Calu3 (cell line): ENCODE measurements around the gene CPT1A. TPM values are rescaled to one million over a fixed set of nuclear protein-coding genes. Genes with fewer than 3 reads are reported as not detected.

ENCODE experiments used
- BruUV-seq: library from RNA; stranded (reverse); fragments of 400-500 nt; replicated peaks from 2 replicates; lab custom pipeline; 2021; lab: Mats Ljungman, UMichigan
- CTCF ChIA-PET: fragments of 300-600 bp; sonication (Branson Sonifier 250); formaldehyde crosslinking; loops from one replicate; lab custom pipeline; 2022; ENCODE audit warnings: antibody characterized with exemption; lab: Charles Lee
- DNase-seq: peaks from one replicate; pipeline ENCODE4 v3.0.0; 2022
- H3K27ac Mint-ChIP-seq: one replicate; pipeline ENCODE4 v1.8.0; 2022; ENCODE audit warnings: mixed read lengths; ENCODE audit not compliant: unreplicated experiment
- H3K27me3 Mint-ChIP-seq: one replicate; pipeline ENCODE4 v1.8.0; 2022; ENCODE audit warnings: mixed read lengths; ENCODE audit not compliant: unreplicated experiment
- H3K36me3 Mint-ChIP-seq: one replicate; pipeline ENCODE4 v1.8.0; 2022; ENCODE audit warnings: mild to moderate bottlenecking, moderate library complexity, mixed read lengths; ENCODE audit not compliant: insufficient read depth, unreplicated experiment
- H3K4me1 Mint-ChIP-seq: one replicate; pipeline ENCODE4 v1.8.0; 2022; ENCODE audit warnings: mild to moderate bottlenecking, low read depth, mixed read lengths; ENCODE audit not compliant: unreplicated experiment
- H3K4me3 Mint-ChIP-seq: one replicate; pipeline ENCODE4 v1.8.0; 2022; ENCODE audit warnings: mild to moderate bottlenecking, low read depth, moderate library complexity, mixed read lengths; ENCODE audit not compliant: unreplicated experiment
- H3K9me3 Mint-ChIP-seq: one replicate; pipeline ENCODE4 v1.8.0; 2022; ENCODE audit warnings: low read depth, mixed read lengths; ENCODE audit not compliant: unreplicated experiment
- intact Hi-C: fragments of 100-400 bp; cut with micrococcal nuclease; formaldehyde crosslinking; loops from one replicate; pipeline ENCODE4 v1.10.0; 2022; ENCODE audit not compliant: unreplicated experiment
- total RNA-seq: library from RNA; stranded (reverse); gene quantifications from 2 replicates; pipeline ENCODE4 v1.2.3, GENCODE V29; 2022
- TF ChIP-seq, protein P1 (sequence below): fragments of 200-600 bp; IDR thresholded peaks from one replicate; pipeline ENCODE4 v1.8.0; 2022; ENCODE audit warnings: antibody characterized with exemption; ENCODE audit not compliant: unreplicated experiment

Gene CPT1A
- total RNA-seq, 1 experiment from 2014 or later, result 45.9 TPM

DNA sequence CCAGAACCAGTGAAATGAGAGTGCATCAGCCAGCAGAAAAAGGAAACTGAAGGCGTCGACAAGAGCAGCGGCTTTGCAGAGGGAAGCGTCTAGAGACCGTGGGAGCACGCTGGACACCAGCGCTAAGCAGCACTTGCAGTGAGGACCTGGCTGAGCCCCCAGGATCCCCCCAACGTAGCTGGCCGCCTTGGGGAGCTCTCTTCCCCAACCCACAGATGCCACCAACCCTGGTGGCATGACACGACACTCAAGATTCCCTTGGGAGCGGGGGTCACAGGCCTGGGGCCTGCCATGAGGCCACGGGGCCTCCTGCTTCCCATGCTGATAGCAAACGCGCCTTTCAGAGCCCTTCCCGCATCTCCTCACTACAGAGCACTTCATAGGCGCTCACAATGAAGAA is 77.0 kb downstream of the CPT1A start:
- Mint-ChIP-seq H3K36me3 (peaks cover 14% of the 10 kb centered on the region), H3K27ac (no peak overlapping the region), H3K9me3 (no peaks in the 10 kb centered on the region), H3K4me1 (no peaks in the 10 kb centered on the region), H3K4me3 (no peak overlapping the region), H3K27me3 (no peaks in the 10 kb centered on the region)
- CTCF ChIA-PET, result no interaction called here
- intact Hi-C loops, result no loop called here
- no TSS peak for BruUV-seq
- DNase-seq, result no peak
- TF ChIP-seq, protein P1, sequence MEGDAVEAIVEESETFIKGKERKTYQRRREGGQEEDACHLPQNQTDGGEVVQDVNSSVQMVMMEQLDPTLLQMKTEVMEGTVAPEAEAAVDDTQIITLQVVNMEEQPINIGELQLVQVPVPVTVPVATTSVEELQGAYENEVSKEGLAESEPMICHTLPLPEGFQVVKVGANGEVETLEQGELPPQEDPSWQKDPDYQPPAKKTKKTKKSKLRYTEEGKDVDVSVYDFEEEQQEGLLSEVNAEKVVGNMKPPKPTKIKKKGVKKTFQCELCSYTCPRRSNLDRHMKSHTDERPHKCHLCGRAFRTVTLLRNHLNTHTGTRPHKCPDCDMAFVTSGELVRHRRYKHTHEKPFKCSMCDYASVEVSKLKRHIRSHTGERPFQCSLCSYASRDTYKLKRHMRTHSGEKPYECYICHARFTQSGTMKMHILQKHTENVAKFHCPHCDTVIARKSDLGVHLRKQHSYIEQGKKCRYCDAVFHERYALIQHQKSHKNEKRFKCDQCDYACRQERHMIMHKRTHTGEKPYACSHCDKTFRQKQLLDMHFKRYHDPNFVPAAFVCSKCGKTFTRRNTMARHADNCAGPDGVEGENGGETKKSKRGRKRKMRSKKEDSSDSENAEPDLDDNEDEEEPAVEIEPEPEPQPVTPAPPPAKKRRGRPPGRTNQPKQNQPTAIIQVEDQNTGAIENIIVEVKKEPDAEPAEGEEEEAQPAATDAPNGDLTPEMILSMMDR, result no peak

DNA sequence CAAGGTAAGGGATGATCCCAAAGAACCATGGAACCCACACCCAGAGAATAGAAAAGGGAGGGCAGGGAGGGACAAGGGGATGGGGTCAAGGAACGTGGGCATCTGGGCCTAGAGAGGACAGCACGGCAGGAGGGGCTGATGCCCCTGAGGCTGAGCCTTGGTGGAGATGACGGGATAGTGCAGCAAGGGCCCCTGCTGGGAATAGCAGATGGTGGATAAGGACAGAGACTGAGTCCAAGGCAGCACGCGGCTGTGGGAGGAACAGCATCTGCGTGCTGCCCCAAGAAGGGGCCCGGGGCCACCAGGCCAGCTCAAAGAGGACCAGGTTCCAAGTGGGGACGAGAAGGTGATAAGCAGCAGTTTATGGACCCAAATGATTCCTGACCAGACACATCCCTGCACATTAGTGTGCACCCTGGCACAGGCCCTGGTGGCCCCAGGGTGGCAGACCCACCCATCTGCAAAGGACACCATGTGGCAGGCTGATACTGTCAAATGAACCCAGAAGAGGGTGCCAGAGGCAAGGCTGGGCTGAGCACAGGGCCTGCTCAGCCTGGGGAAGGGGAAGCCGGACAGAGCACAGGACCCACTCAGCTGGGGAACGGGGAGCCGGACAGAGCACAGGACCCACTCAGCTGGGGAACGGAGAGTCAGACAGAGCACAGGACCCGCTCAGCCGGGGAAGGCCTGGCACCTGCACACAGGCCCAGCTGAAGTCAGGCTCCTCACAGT is 77.6 kb downstream of the CPT1A start:
- Mint-ChIP-seq H3K27ac (no peak overlapping the region), H3K4me1 (no peaks in the 10 kb centered on the region), H3K36me3 (peaks cover 17% of the 10 kb centered on the region), H3K27me3 (no peaks in the 10 kb centered on the region), H3K9me3 (no peaks in the 10 kb centered on the region), H3K4me3 (no peak overlapping the region)
- CTCF ChIA-PET, result interaction anchor here (0.7 kb wide), 1 partner anchor 237 kb away, joined by 4 read pairs; no protein-coding TSS in a partner anchor
- BruUV-seq, result no TSS peak
- intact Hi-C loops, result no loop called here
- TF ChIP-seq, protein P1, result no peak
- DNase-seq, result no peak

DNA sequence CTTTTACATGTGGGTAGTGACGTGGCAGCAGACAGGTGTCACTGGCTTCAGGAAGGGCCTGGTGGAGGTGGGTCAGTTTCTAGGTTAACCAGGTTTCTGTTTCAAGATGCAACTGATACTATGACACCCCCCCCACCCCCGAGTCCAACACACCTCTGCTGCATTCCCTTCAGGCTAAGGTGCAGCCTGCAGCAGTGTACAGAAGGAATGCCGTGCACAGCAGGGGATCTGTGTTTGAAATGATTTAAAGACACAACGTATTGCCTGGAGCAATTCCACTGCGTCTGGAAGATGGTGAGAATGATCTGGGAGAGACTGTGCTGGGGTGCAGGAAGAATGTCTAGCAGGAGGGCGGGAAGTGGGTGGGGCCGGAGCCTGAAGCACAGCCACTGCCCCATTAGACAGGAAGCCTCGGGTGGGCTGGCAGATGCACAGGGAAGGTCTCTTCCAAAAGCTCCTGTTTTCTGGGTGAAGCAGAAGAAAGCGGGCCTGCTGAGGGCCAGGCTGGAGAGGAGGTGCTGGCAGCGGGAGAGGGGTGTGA is 78.5 kb downstream of the CPT1A start:
- H3K36me3 Mint-ChIP-seq, result peaks cover 17% of the 10 kb centered on the region
- CTCF ChIA-PET, result interaction anchor here (0.7 kb wide), 1 partner anchor 236 kb away, joined by 4 read pairs; no protein-coding TSS in a partner anchor
- H3K27ac Mint-ChIP-seq, result no peak overlapping the region
- H3K4me1 Mint-ChIP-seq, result no peaks in the 10 kb centered on the region
- H3K27me3 Mint-ChIP-seq, result no peaks in the 10 kb centered on the region
- no peak overlapping the region for H3K4me3 Mint-ChIP-seq
- no peak for DNase-seq
- TF ChIP-seq, protein P1, result no peak
- H3K9me3 Mint-ChIP-seq, result no peaks in the 10 kb centered on the region
- intact Hi-C loops, result no loop called here
- no TSS peak for BruUV-seq

DNA sequence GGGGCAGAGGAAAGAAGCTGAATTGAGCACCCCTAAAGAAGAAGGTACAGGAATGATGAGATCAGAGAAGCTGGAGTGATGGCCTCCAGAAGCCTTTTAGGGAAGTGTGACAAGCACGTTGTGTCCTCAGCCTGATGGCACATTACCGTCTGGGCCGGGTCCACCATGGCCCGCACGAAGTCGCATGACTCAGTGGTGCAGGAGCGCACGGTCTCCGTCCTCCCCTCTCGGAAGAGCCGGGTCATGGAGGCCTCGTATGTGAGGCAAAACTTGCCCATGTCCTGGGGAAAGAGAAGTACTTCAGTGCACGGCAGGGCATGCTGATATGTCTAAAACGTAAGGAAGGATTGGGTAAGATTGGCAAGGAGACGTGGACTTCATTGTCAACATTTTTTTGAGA is 79.2 kb downstream of the CPT1A start:
- DNase-seq, result no peak
- no peak overlapping the region for H3K27ac Mint-ChIP-seq
- TF ChIP-seq, protein P1, result no peak
- BruUV-seq, result no TSS peak
- H3K27me3 Mint-ChIP-seq, result no peaks in the 10 kb centered on the region
- CTCF ChIA-PET, result no interaction called here
- H3K36me3 Mint-ChIP-seq, result peaks cover 17% of the 10 kb centered on the region
- H3K4me3 Mint-ChIP-seq, result no peak overlapping the region
- intact Hi-C loops, result no loop called here
- H3K4me1 Mint-ChIP-seq, result no peaks in the 10 kb centered on the region
- H3K9me3 Mint-ChIP-seq, result no peaks in the 10 kb centered on the region
